ENCODE data around the gene MYADM. TPM values are rescaled to one million over a fixed set of nuclear protein-coding genes. Genes with fewer than 3 reads are reported as not detected.
"Not testable (repeated sequence)": the region's sequence is repeated elsewhere in the genome, so short reads cannot be mapped to it uniquely, and the experiment has no call there.

MYADM gene
- total and polyA plus RNA-seq, 2 of the 13 experiments (the other 11 are each of a cell fraction or from before 2014, with no cell fraction given), result 19.9 to 38.1 TPM

DNA sequence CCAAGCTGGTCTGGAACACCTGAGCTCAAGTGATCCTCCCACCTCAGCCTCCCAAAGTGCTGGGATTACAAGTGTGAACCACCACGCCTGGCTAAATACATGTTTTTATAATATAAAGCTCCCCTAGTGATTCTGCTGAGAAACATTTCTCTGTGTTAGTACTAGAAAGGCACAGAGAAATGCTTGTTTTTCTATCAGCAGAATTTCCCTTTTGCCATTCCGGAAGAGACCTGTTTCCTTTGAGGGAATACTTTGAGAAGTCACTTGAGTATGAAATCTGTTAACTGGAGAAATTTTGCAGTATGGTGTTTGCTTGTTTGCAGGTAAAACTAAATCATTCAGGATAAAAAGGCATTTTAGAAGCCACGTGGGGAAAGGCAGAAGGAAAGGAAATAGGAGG is 39.2 kb upstream of the MYADM start:
- in situ Hi-C loops (cut with HindIII; ENCODE audit: extremely low pct_ligation_motif_present, low pct_unique_long_range_greater_than_20kb), result no loop called here
- Histone ChIP-seq H3K36me3 (replicated peaks in 1 of 2; ENCODE audit: control insufficient read depth in 1 of 2, insufficient read depth in 2 of 2, low read length in 2 of 2) (no peaks in the 10 kb centered on the region), H3K27ac (ENCODE audit: extremely low read length, insufficient read depth, low read length) (no peak overlapping the region), H3K79me2 (ENCODE audit: insufficient read depth, low read length) (no peaks in the 10 kb centered on the region), H3K9ac (ENCODE audit: insufficient read depth, low read depth, low read length) (no peak overlapping the region), H3K4me1 (ENCODE audit: insufficient read depth, low read length) (peaks cover 17% of the 10 kb centered on the region), H3K4me3 (replicated peaks in 1 of 3; ENCODE audit: insufficient read depth in 1 of 3, low read depth in 2 of 3, low read length in 3 of 3) (no peak overlapping the region), H3K4me2 (ENCODE audit: low read depth, low read length) (no peak overlapping the region), H3K27me3 (ENCODE audit: control insufficient read depth in 1 of 2, insufficient read depth in 2 of 2, low read length in 2 of 2) (peaks cover 0 to 12% of the 10 kb centered on the region in 2 experiments; a peak in 1 of 5 replicates), H3K9me3 (ENCODE audit: low read length) (no peaks in the 10 kb centered on the region), H4K20me1 (ENCODE audit: insufficient read depth, low read length) (no peaks in the 10 kb centered on the region), H2AFZ (ENCODE audit: low read length) (peak overlapping the region; percentile 5)
- no peak for FAIRE-seq
- DNase-seq (ENCODE audit: low spot score), result no peak
- WGBS (ENCODE audit: low lambda C conversion rate), result 13% methylated on average over 3 of the region's 3 CpGs
- ChIA-PET POLR2A (no interaction called here), CTCF (ENCODE audit: low intra/inter-chr PET ratio, low total read pairs) (no interaction called here)
- no peak for TF ChIP-seq ZNF124 (CRISPR knock-in tag; IDR thresholded peaks at IDR 0.05)
- TF ChIP-seq ZNF746 (CRISPR knock-in tag; IDR thresholded peaks at IDR 0.05), result no peak
- TF ChIP-seq KAT7 (CRISPR knock-in tag; IDR thresholded peaks at IDR 0.05; ENCODE audit: borderline replicate concordance), result no peak
- no peak for TF ChIP-seq ZNF557 (CRISPR knock-in tag; IDR thresholded peaks at IDR 0.05)
- no peak for TF ChIP-seq ZNF24 (IDR thresholded peaks at IDR 0.05)
- no peak for TF ChIP-seq ZNF317 (CRISPR knock-in tag; IDR thresholded peaks at IDR 0.05)
- TF ChIP-seq NAIF1 (CRISPR knock-in tag; IDR thresholded peaks at IDR 0.05; ENCODE audit: borderline replicate concordance), result no peak
- TF ChIP-seq SUZ12 (IDR thresholded peaks at IDR 0.05; ENCODE audit: low read depth, low read length), result no peak
- TF ChIP-seq, protein P1, sequence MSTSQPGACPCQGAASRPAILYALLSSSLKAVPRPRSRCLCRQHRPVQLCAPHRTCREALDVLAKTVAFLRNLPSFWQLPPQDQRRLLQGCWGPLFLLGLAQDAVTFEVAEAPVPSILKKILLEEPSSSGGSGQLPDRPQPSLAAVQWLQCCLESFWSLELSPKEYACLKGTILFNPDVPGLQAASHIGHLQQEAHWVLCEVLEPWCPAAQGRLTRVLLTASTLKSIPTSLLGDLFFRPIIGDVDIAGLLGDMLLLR (CRISPR knock-in tag; IDR thresholded peaks at IDR 0.05), result no peak
- no peak for TF ChIP-seq RELA (CRISPR knock-in tag; IDR thresholded peaks at IDR 0.05)
- TF ChIP-seq, protein P2, sequence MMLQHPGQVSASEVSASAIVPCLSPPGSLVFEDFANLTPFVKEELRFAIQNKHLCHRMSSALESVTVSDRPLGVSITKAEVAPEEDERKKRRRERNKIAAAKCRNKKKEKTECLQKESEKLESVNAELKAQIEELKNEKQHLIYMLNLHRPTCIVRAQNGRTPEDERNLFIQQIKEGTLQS (CRISPR knock-in tag; IDR thresholded peaks at IDR 0.05), result no peak
- no peak for TF ChIP-seq CREM (IDR thresholded peaks at IDR 0.05)
- TF ChIP-seq CREM (CRISPR knock-in tag; IDR thresholded peaks at IDR 0.05), result no peak
- TF ChIP-seq ZNF883 (CRISPR knock-in tag; IDR thresholded peaks at IDR 0.05; ENCODE audit: not compliant biosample characterization), result no peak
- intact Hi-C loops (cut with micrococcal nuclease; ENCODE audit: unreplicated experiment), result no loop called here
- no TSS peak for BruUV-seq (replicated peaks)
- ATAC-seq, result no peak

DNA sequence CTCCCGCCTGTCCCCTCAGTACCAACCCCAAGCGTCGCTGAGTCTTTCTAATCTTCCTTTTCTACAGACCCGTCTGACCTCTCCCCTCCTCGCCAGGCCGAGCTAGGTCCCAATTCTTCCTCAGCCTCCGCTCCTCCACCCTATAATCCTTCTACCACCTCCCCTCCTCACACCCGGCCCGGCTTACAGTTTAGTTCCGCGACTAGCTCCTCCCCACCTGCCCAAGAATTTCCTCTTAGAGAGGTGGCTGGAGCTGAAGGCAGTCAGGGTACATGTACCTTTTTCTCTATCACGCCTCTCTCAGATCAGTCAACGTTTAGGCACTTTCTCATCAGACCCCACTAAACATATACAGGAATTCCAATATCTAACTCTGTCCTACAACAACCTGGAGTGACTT is 34.8 kb upstream of the MYADM start:
- H2AFZ ChIP-seq (ENCODE audit: low read length); H3K27ac ChIP-seq (ENCODE audit: extremely low read length, insufficient read depth, low read length); H3K36me3 ChIP-seq (replicated peaks in 1 of 2; ENCODE audit: control insufficient read depth in 1 of 2, insufficient read depth in 2 of 2, low read length in 2 of 2); in situ Hi-C loops (cut with HindIII; ENCODE audit: extremely low pct_ligation_motif_present, low pct_unique_long_range_greater_than_20kb); H3K9me3 ChIP-seq (ENCODE audit: low read length); BruUV-seq (replicated peaks); H3K4me2 ChIP-seq (ENCODE audit: low read depth, low read length); H4K20me1 ChIP-seq (ENCODE audit: insufficient read depth, low read length); H3K4me1 ChIP-seq (ENCODE audit: insufficient read depth, low read length); DNase-seq (ENCODE audit: low spot score); H3K4me3 ChIP-seq (replicated peaks in 1 of 3; ENCODE audit: insufficient read depth in 1 of 3, low read depth in 2 of 3, low read length in 3 of 3); ATAC-seq; FAIRE-seq; intact Hi-C loops (cut with micrococcal nuclease; ENCODE audit: unreplicated experiment); CTCF ChIA-PET (ENCODE audit: low intra/inter-chr PET ratio, low total read pairs); H3K79me2 ChIP-seq (ENCODE audit: insufficient read depth, low read length); H3K9ac ChIP-seq (ENCODE audit: insufficient read depth, low read depth, low read length); POLR2A ChIA-PET: not testable (repeated sequence)
- 19% methylated on average over 11 of the region's 13 CpGs for WGBS (ENCODE audit: low lambda C conversion rate)
- H3K27me3 ChIP-seq (ENCODE audit: control insufficient read depth in 1 of 2, insufficient read depth in 2 of 2, low read length in 2 of 2), result peaks cover 0 to 13% of the 10 kb centered on the region in 2 experiments; a peak in 1 of 5 replicates

DNA sequence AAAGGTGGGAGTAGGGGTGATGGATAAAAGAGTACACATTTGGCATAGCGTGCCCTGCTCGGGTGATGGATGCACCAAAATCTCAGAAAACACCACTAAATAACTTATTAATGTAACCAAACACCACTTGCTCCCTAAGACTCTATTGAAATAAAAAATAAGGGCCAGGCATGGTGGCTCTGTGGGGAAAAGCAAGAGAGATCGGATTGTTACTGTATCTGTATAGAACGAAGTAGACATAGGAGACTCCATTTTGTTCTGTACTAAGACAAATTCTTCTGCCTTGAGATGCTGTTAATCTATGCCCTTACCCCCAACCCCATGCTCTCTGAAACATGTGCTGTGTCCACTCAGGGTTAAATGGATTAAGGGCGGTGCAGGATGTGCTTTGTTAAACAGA is 29.2 kb upstream of the MYADM start:
- H3K27ac ChIP-seq (ENCODE audit: extremely low read length, insufficient read depth, low read length); BruUV-seq (replicated peaks); H3K9ac ChIP-seq (ENCODE audit: insufficient read depth, low read depth, low read length); ATAC-seq; FAIRE-seq; H3K27me3 ChIP-seq (ENCODE audit: control insufficient read depth in 1 of 2, insufficient read depth in 2 of 2, low read length in 2 of 2); intact Hi-C loops (cut with micrococcal nuclease; ENCODE audit: unreplicated experiment); H4K20me1 ChIP-seq (ENCODE audit: insufficient read depth, low read length); H2AFZ ChIP-seq (ENCODE audit: low read length); H3K4me2 ChIP-seq (ENCODE audit: low read depth, low read length); DNase-seq (ENCODE audit: low spot score); in situ Hi-C loops (cut with HindIII; ENCODE audit: extremely low pct_ligation_motif_present, low pct_unique_long_range_greater_than_20kb); H3K36me3 ChIP-seq (replicated peaks in 1 of 2; ENCODE audit: control insufficient read depth in 1 of 2, insufficient read depth in 2 of 2, low read length in 2 of 2); H3K4me3 ChIP-seq (replicated peaks in 1 of 3; ENCODE audit: insufficient read depth in 1 of 3, low read depth in 2 of 3, low read length in 3 of 3); H3K79me2 ChIP-seq (ENCODE audit: insufficient read depth, low read length); CTCF ChIA-PET (ENCODE audit: low intra/inter-chr PET ratio, low total read pairs); POLR2A ChIA-PET; H3K9me3 ChIP-seq (ENCODE audit: low read length): not testable (repeated sequence)
- WGBS (ENCODE audit: low lambda C conversion rate), result 26% methylated on average over 5 of the region's 5 CpGs
- peaks cover 20% of the 10 kb centered on the region for H3K4me1 ChIP-seq (ENCODE audit: insufficient read depth, low read length)

Data from HepG2 (cell line).